GM18867 (cell line): ENCODE data around the gene GAS2L1.

Experiments used
- ATAC-seq: cut with Tn5 transposase; IDR thresholded peaks from one replicate; pipeline ENCODE4 v1.9.1; 2021; ENCODE audit warnings: mild to moderate bottlenecking, moderate library complexity; ENCODE audit not compliant: unreplicated experiment

GAS2L1 gene

GRCh38 chr22:29275167-29275566 is 31.3 kb upstream of the GAS2L1 start:
- no peak for ATAC-seq

GRCh38 chr22:29275819-29276565 is 30.5 kb upstream of the GAS2L1 start:
- ATAC-seq = no peak

- ATAC-seq = no peak
Observed at GRCh38 chr22:29277927-29278326, 28.5 kb upstream of the GAS2L1 start.

DNA sequence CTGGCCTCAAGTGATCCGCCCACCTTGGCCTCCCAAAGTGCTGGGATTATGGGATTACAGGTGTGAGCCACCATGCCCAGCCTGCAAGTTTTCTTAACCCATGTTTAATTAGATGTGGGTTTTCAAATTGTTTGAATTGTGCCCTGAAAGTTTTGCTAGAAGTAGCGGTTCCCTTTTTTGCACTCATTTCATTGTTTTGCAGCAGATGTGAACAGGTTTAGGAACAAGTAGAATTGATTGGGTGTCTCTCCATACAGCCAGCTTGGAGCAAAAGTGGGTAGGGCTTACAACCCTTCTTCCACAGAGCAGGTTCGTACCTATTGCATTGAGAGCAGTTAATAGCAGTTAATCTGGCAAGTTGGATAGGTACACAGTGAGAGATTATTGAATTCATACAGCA is 22.3 kb upstream of the GAS2L1 start:
- no peak for ATAC-seq

DNA sequence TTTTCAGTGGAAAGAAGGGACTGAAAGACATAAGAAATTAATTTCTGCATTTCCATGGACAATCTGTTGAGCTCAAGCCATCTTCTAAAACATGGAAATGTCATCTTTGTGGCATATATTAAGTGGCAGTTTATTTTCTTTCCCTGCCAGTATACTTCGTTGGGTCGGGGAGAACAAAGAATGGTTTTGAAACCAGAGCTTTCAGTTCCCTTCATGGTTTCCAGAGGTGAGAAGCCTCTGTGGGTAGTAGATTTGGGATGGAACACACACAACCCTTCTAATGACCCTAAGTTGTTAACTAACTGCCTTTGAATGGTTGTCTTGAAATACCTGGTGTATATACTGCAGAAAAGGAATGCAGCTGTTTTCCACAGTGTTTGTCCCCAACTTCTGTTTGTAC is 17.6 kb upstream of the GAS2L1 start:
- ATAC-seq = no peak

DNA sequence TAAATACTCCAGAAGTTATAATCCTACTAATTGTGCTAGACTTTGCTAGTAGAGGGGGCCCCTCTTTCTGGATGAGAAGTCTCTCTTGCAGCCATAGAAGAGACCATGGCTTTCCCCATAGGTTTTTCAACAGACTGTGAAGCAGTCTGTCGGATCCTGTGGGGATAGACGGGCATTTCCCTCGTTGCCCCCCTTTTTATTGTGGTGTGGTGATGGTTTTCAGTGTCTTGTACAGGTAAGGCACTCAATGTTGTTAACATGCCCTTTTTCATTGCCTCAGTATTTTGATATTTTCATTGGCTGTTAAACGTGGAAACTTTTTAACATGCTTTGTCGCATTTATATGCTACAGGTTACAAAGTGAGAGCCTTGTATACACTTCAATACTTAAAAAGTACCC is 16.4 kb upstream of the GAS2L1 start:
- no peak for ATAC-seq

- no peak for ATAC-seq
Observed at GRCh38 chr22:29291215-29291614, 15.2 kb upstream of the GAS2L1 start.

- no peak for ATAC-seq
Observed at GRCh38 chr22:29292379-29292778, 14.1 kb upstream of the GAS2L1 start.

- no peak for ATAC-seq
Observed at GRCh38 chr22:29298641-29299040, 7.8 kb upstream of the GAS2L1 start.

DNA sequence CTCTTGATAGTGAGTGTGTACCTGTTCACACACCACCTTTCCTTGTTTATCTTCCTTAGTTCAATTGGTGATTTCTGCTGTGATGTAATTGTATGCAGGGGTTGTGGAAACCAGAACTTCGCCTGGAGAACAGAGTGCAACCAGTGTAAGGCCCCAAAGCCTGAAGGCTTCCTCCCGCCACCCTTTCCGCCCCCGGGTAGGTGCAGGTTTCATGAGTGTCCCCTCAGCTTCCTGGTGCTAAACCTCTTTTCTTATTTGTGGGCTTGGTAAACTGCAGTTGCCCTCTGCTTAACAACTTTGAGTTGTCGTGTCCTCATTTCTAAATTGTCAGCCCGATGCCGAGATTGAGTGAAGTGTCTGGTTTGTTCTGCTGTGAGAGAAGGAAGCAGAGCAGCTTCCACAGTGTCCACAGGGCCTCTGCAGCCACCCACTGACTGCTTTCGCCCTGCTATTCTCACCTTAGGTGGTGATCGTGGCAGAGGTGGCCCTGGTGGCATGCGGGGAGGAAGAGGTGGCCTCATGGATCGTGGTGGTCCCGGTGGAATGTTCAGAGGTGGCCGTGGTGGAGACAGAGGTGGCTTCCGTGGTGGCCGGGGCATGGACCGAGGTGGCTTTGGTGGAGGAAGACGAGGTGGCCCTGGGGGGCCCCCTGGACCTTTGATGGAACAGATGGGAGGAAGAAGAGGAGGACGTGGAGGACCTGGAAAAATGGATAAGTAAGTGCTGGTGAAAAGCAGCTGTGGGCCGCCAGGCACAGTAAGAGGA is 7.1 kb upstream of the GAS2L1 start:
- no peak for ATAC-seq

DNA sequence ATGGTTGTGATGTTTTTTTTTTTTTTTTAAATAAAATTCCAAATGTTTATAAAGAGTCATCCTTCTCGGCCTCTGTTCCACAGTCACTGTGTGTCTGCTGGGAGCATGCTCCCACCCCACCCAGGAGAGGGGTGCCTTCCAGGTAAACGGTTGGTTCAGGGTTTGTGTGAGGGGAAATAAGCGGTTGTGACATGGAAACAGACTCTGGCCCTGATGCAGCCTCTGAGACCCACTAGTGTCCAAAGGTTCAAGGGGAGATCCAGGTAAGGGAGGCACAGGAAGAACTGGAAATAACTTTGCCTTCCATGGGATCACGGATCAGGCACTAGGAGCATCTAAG is 6.0 kb upstream of the GAS2L1 start:
- no peak for ATAC-seq

GRCh38 chr22:29300807-29301601 is 5.4 kb upstream of the GAS2L1 start:
- no peak for ATAC-seq

DNA sequence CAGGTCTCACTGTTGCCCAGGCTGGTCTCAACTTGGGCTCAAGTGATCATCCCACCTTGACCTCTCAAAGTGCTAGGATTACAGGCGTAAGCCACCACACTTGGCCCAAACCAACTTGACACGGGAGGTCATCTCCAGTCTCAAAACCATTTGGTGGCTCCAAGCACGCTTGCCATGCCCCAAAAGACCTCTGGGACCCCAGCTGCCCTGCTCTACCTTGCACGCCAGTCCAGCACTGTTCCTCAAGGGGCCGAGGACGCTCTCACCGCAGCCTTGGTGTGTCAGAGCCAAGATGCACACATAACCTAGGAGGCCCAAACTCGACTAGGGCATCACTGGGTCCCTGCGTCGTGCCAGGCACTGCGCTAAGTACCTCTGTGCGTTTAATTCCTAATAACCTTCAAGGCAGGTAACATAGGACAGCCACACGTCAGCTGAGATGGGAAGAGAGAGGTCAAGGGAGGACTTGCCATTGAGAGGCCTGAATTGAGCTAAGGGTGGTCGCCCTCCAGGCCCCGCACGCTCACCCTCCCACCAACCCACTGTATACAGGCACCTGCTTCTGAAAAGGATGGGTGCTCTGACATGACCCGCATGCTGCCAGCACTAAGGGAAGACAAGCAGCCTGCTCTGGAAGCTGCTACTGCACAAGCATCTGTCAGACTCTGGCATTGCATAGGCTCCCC is 4.6 kb upstream of the GAS2L1 start:
- ATAC-seq = no peak

DNA sequence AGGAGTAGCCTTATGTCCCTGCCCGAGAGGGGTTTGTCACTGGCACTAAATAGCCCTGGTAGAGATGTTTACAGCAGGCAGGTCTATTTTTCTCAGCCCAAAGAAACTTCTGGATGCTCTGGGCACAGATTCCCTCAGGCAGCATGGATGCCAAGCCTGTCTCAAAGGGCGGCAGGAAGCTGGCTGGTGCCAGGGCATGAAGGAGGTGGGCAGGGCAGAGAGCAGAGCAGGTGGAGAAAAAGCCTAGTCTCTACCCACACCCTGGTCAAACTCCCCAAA is 4.1 kb upstream of the GAS2L1 start:
- ATAC-seq = no peak

GRCh38 chr22:29302681-29303465 is 3.6 kb upstream of the GAS2L1 start:
- no peak for ATAC-seq

GRCh38 chr22:29305836-29306174 is 645 bp upstream of the GAS2L1 start:
- ATAC-seq = no peak

DNA sequence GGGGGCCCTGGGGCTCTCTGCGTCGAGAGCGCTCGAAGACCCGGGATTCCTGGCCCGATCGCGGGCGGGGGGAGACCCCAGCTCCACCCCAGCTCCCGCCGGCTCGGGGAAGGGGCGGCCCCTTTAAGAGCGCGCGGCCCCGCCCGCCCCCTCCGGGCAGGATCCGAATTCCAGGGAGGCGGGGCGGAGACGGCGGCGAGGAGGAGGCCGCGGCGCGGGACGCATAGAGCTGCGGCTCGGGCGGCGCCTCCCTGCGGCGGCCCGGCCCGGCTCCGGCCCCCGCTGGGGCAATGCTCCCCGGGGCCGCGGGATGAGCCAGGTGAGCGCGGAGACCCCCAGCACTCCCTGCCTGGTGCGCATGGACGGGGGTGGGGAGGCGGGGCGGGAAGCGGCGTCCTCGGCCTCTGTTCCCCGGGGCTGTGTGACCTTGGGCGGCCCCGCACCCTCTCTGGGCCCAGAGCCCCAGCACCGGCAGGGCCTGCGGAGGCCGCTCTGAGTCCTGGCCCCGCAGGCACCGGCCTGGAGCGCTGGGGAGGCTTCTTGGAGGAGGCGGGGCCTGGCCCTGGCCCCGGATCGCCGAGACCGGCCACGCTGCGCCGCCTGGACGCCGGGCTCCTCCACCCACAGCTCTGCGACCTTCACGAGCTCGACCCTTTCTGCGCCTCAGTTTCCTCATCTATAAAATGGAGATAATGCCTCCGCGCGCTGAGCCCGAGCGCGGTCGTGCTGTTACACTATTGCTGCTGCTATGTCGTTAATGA is 565 bp downstream of the GAS2L1 start:
- ATAC-seq = no peak

- no peak for ATAC-seq
Observed at GRCh38 chr22:29307596-29308147, 1.2 kb downstream of the GAS2L1 start.

- no peak for ATAC-seq
Observed at GRCh38 chr22:29308148-29308790, 1.8 kb downstream of the GAS2L1 start.
